Uterus (tissue), 4 donors: Measurements from ENCODE around the gene CT45A7. TPM values are rescaled to one million over a fixed set of nuclear protein-coding genes. Genes with fewer than 3 reads are reported as not detected.
"Not testable (repeated sequence)": the region's sequence is repeated elsewhere in the genome, so short reads cannot be mapped to it uniquely, and the experiment has no call there.

Experiments used
- DNase-seq, 2 donors: peaks; one replicate each; pipeline ENCODE4 v3.0.0-alpha.2; 2019 to 2020
- H3K27ac ChIP-seq, 2 donors: fragments of 200-600 bp; sonication (generic); 1 replicate in 1 of 2; 2 replicates in 1 of 2; pipeline ENCODE4 v1.5.1; 2016 to 2018
- H3K27me3 ChIP-seq, 2 donors: fragments of 200-600 bp; sonication (generic); one replicate each; pipeline ENCODE4 v1.5.1; 2018 to 2019; ENCODE audit warnings: control low read depth in 1 of 2
- H3K36me3 ChIP-seq, 2 donors: fragments of 200-600 bp; sonication (generic); one replicate each; pipeline ENCODE4 v1.5.1; 2019; ENCODE audit warnings: control low read depth in 1 of 2
- H3K4me1 ChIP-seq, 2 donors: fragments of 200-600 bp; sonication (generic); one replicate each; pipeline ENCODE4 v1.5.1; 2018 to 2019; ENCODE audit warnings: control low read depth in 1 of 2
- H3K4me3 ChIP-seq, 2 donors: fragments of 200-600 bp; sonication (generic); 1 replicate in 1 of 2; 2 replicates in 1 of 2; pipeline ENCODE4 v1.5.1; 2018 to 2019; ENCODE audit warnings: mild to moderate bottlenecking in 1 of 2
- H3K9me3 ChIP-seq, 2 donors: fragments of 200-600 bp; sonication (generic); one replicate each; pipeline ENCODE4 v1.5.1; 2019; ENCODE audit warnings: control low read depth in 1 of 2
- intact Hi-C: fragments of 100-400 bp; cut with DNase I; formaldehyde crosslinking; loops from one replicate; pipeline ENCODE4 v1.15.1; 2023; ENCODE audit warnings: low total_unique reads
- total RNA-seq, 4 donors: library from RNA; depleted of rRNA in 3 of 4; stranded (reverse); fragments of >200 nt in 3 of 4; gene quantifications; one replicate each; pipeline versions ENCODE4 v1.1.0 to v1.2.4, GENCODE V29; 2014 to 2023
- donor health status: DM: yes; HTN: yes; CAD: no.

CT45A7 gene, protein sequence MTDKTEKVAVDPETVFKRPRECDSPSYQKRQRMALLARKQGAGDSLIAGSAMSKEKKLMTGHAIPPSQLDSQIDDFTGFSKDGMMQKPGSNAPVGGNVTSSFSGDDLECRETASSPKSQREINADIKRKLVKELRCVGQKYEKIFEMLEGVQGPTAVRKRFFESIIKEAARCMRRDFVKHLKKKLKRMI
- total RNA-seq, result not detected

DNA sequence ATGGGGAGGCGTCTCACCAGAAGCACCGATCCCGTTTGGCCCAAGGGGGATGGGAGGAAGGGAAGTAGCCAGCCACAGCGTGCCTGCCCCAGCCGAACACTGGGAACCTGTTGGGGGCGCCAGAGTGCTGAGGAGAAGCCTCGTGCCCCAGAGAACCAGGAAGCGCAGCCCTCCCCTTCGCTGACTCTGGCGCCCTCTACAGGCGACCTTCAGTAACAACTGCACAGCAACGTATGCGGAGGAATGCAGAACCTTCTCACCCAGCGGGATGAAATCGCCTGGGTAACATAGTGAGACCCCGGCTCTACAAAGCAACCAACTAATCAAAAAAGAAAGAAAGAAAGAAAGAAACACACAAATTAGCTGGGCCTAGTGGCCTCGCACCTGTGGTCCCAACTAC is at the start of gene CT45A7:
Gene CT45A7, minus strand, starts transcription at position 101 of the 400 bp plus-strand sequence. CDS start 3,747 bp downstream, outside the sequence.
- H3K27ac ChIP-seq, H3K36me3 ChIP-seq, DNase-seq, H3K4me3 ChIP-seq, H3K9me3 ChIP-seq, H3K27me3 ChIP-seq, H3K4me1 ChIP-seq, intact Hi-C loops: not testable (repeated sequence)

DNA sequence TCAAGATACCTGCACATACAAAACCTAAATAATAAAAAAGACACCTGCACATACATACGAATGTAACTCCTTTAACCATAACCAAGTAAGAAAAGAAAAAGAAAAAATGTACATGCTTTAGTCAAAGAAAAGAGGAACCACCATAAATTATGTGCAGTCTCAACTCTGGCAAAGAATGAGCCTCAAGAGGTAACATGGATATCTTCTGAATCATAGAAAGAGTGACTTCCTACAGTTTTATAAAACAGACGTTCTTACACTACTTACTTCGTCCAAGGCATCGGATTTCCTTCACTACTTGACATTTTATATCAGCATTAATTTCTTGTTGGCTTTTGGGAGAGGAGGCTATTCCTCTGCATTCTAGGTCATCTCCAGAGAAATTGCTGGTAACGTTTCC is 45.7 kb upstream of the CT45A7 start:
- intact Hi-C loops, H3K4me1 ChIP-seq, H3K27me3 ChIP-seq, H3K36me3 ChIP-seq, DNase-seq, H3K4me3 ChIP-seq, H3K9me3 ChIP-seq, H3K27ac ChIP-seq: not testable (repeated sequence)

DNA sequence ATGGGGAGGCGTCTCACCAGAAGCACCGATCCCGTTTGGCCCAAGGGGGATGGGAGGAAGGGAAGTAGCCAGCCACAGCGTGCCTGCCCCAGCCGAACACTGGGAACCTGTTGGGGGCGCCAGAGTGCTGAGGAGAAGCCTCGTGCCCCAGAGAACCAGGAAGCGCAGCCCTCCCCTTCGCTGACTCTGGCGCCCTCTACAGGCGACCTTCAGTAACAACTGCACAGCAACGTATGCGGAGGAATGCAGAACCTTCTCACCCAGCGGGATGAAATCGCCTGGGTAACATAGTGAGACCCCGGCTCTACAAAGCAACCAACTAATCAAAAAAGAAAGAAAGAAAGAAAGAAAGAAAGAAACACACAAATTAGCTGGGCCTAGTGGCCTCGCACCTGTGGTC is 34.6 kb upstream of the CT45A7 start, which contains the start of gene CT45A9:
Gene CT45A9, minus strand, starts transcription at position 101 of the 400 bp plus-strand sequence. CDS start 3,751 bp downstream, outside the sequence.
- intact Hi-C loops, H3K4me3 ChIP-seq, H3K4me1 ChIP-seq, H3K9me3 ChIP-seq, DNase-seq, H3K36me3 ChIP-seq, H3K27ac ChIP-seq, H3K27me3 ChIP-seq: not testable (repeated sequence)

DNA sequence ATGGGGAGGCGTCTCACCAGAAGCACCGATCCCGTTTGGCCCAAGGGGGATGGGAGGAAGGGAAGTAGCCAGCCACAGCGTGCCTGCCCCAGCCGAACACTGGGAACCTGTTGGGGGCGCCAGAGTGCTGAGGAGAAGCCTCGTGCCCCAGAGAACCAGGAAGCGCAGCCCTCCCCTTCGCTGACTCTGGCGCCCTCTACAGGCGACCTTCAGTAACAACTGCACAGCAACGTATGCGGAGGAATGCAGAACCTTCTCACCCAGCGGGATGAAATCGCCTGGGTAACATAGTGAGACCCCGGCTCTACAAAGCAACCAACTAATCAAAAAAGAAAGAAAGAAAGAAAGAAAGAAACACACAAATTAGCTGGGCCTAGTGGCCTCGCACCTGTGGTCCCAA is 17.4 kb upstream of the CT45A7 start, which contains the start of gene CT45A8:
Gene CT45A8, minus strand, starts transcription at position 101 of the 400 bp plus-strand sequence. CDS start 3,755 bp downstream, outside the sequence.
- H3K4me3 ChIP-seq, intact Hi-C loops, DNase-seq: not testable (repeated sequence)

DNA sequence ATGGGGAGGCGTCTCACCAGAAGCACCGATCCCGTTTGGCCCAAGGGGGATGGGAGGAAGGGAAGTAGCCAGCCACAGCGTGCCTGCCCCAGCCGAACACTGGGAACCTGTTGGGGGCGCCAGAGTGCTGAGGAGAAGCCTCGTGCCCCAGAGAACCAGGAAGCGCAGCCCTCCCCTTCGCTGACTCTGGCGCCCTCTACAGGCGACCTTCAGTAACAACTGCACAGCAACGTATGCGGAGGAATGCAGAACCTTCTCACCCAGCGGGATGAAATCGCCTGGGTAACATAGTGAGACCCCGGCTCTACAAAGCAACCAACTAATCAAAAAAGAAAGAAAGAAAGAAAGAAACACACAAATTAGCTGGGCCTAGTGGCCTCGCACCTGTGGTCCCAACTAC is 17.2 kb downstream of the CT45A7 start, which contains the start of gene CT45A2:
Gene CT45A2, minus strand, starts transcription at position 101 of the 400 bp plus-strand sequence. CDS start 3,747 bp downstream, outside the sequence.
- H3K27ac ChIP-seq, H3K4me1 ChIP-seq, DNase-seq, H3K36me3 ChIP-seq, H3K9me3 ChIP-seq, intact Hi-C loops, H3K4me3 ChIP-seq, H3K27me3 ChIP-seq: not testable (repeated sequence)

More for the DNA sequence above, 17.4 kb upstream of the CT45A7 start, which contains the start of gene CT45A8:
- H3K36me3 ChIP-seq, H3K9me3 ChIP-seq, H3K27me3 ChIP-seq, H3K27ac ChIP-seq, H3K4me1 ChIP-seq: not testable (repeated sequence)

DNA sequence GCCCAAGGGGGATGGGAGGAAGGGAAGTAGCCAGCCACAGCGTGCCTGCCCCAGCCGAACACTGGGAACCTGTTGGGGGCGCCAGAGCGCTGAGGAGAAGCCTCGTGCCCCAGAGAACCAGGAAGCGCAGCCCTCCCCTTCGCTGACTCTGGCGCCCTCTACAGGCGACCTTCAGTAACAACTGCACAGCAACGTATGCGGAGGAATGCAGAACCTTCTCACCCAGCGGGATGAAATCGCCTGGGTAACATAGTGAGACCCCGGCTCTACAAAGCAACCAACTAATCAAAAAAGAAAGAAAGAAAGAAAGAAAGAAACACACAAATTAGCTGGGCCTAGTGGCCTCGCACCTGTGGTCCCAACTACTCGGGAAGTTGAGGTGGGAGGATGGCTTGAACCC is 34.4 kb downstream of the CT45A7 start, which contains the start of gene CT45A6:
Gene CT45A6, minus strand, starts transcription at position 101 of the 400 bp plus-strand sequence. CDS start 3,794 bp downstream, outside the sequence.
- H3K4me3 ChIP-seq, H3K27ac ChIP-seq, H3K9me3 ChIP-seq, H3K4me1 ChIP-seq, H3K36me3 ChIP-seq, H3K27me3 ChIP-seq, DNase-seq, intact Hi-C loops: not testable (repeated sequence)

DNA sequence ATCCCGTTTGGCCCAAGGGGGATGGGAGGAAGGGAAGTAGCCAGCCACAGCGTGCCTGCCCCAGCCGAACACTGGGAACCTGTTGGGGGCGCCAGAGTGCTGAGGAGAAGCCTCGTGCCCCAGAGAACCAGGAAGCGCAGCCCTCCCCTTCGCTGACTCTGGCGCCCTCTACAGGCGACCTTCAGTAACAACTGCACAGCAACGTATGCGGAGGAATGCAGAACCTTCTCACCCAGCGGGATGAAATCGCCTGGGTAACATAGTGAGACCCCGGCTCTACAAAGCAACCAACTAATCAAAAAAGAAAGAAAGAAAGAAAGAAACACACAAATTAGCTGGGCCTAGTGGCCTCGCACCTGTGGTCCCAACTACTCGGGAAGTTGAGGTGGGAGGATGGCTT is 51.7 kb downstream of the CT45A7 start, which contains the start of gene CT45A5:
Gene CT45A5, minus strand, starts transcription at position 101 of the 400 bp plus-strand sequence. CDS start 3,774 bp downstream, outside the sequence.
- DNase-seq, H3K9me3 ChIP-seq, H3K4me1 ChIP-seq, H3K4me3 ChIP-seq, H3K27ac ChIP-seq, intact Hi-C loops, H3K27me3 ChIP-seq, H3K36me3 ChIP-seq: not testable (repeated sequence)

Other genes starting within 250 kb of the CT45A7 start
- gene CT45A1, start 123.6 kb downstream of the CT45A7 start, total RNA-seq, result not detected
- not detected for gene CT45A3, start 69.1 kb downstream of the CT45A7 start, total RNA-seq
- not detected for gene CT45A5, start 51.8 kb downstream of the CT45A7 start, total RNA-seq
- gene CT45A6, start 34.5 kb downstream of the CT45A7 start, total RNA-seq, result not detected
- not detected for gene CT45A2, start 17.3 kb downstream of the CT45A7 start, total RNA-seq
- gene CT45A8, start 17.3 kb upstream of the CT45A7 start, total RNA-seq, result not detected
- not detected for gene CT45A9, start 34.5 kb upstream of the CT45A7 start, total RNA-seq
- gene CT45A10, start 56.2 kb upstream of the CT45A7 start, total RNA-seq, result not detected
- not detected for gene SAGE1, start 56.4 kb upstream of the CT45A7 start, total RNA-seq
- 10 to 100 TPM in 3 of 4 donors, 1 to 10 TPM in 1; 5.6 to 42.6 (median 23.1) TPM for gene MMGT1, start 136.7 kb upstream of the CT45A7 start, total RNA-seq
- gene SLC9A6, start 148.2 kb upstream of the CT45A7 start, total RNA-seq, result 10 to 100 TPM in 2 of 4 donors, 1 to 10 TPM in 2; 7.9 to 33.5 (median 13.7) TPM